Lung microvascular endothelial cell (primary cell): Measurements from ENCODE around the gene ITIH2. TPM values are rescaled to one million over a fixed set of nuclear protein-coding genes. Genes with fewer than 3 reads are reported as not detected.

Experiments
- DNase-seq, 2 donors: peaks; one replicate each; pipeline versions ENCODE4 v3.0.0 to v3.0.0-alpha.2; 2010; ENCODE audit warnings: low read depth in 2 of 2
- total RNA-seq: library from RNA; depleted of rRNA; stranded (reverse); fragments of >200 nt; gene quantifications from 2 replicates; pipeline ENCODE4 v1.2.1, GENCODE V29; 2014

The ITIH2 gene
- total RNA-seq, 1 donor from 2014 or later, result not detected

- no peak for DNase-seq
Observed at GRCh38 chr10:7792541-7792940, 89.4 kb downstream of the ITIH2 start.

GRCh38 chr10:7794251-7795026, 91.3 kb downstream of the ITIH2 start:
- no peak for DNase-seq

- peak; percentile 22 to 25 for DNase-seq
Observed at GRCh38 chr10:7795605-7796004, 92.5 kb downstream of the ITIH2 start.

GRCh38 chr10:7797582-7797981, 94.5 kb downstream of the ITIH2 start:
- DNase-seq, result peak; percentile 24 to 88

Other genes starting within 250 kb of the ITIH2 start
- gene ITIH5, start 36.4 kb upstream of the ITIH2 start, total RNA-seq, result under 0.01 and 1.4 TPM in 2 replicates
- 3.1 and 5.0 TPM in 2 replicates for gene KIN, start 84.7 kb downstream of the ITIH2 start, total RNA-seq
- gene ATP5F1C, start 84.9 kb downstream of the ITIH2 start, total RNA-seq, result 232 and 268 TPM in 2 replicates
- gene TAF3, start 115.2 kb downstream of the ITIH2 start, total RNA-seq, result 0.87 and 1.4 TPM in 2 replicates